RCC 7860 (cell line): ENCODE data around the gene MYO3B.
"Not testable (repeated sequence)": the region's sequence is repeated elsewhere in the genome, so short reads cannot be mapped to it uniquely, and the experiment has no call there.

ENCODE experiments used
- DNase-seq: peaks from one replicate; pipeline ENCODE4 v3.0.0-alpha.2; 2015; ENCODE audit warnings: low spot score
- FAIRE-seq: peaks from 2 replicates; lab custom pipeline; 2012; peaks lifted over from hg19 to GRCh38; lab: Jason Lieb, UNC

MYO3B gene

GRCh38 chr2:170408461-170409163 is 230.7 kb downstream of the MYO3B start:
- FAIRE-seq, result no peak
- DNase-seq, result no peak

GRCh38 chr2:170409164-170409535 is 231.2 kb downstream of the MYO3B start:
- DNase-seq (peak; percentile 22), FAIRE-seq (peak; percentile 26)

DNA sequence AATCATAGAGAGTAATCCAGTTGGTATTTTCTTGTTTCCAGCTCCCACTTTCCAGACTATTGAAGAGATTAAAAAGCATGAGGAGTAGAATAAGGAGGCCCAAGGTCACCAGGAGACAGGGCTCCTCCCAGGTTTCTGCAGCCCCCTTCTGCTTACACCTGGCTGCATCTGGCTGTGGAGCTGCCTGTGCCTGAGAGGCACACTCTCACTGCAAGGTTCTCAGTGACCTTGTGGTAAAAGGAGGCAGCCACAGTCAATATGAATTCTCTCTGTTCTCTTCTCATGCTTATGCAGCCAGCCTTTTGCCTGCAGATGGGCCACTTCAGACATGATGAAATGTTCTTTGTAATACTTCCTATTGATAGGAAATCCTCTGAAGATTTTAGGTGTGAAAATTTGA is 233.7 kb downstream of the MYO3B start:
- DNase-seq, result no peak
- no peak for FAIRE-seq

GRCh38 chr2:170420961-170421687 is 243.2 kb downstream of the MYO3B start:
- DNase-seq, result no peak
- no peak for FAIRE-seq

- DNase-seq, result no peak
- no peak for FAIRE-seq
Observed at GRCh38 chr2:170423919-170424318, 246.0 kb downstream of the MYO3B start.

DNA sequence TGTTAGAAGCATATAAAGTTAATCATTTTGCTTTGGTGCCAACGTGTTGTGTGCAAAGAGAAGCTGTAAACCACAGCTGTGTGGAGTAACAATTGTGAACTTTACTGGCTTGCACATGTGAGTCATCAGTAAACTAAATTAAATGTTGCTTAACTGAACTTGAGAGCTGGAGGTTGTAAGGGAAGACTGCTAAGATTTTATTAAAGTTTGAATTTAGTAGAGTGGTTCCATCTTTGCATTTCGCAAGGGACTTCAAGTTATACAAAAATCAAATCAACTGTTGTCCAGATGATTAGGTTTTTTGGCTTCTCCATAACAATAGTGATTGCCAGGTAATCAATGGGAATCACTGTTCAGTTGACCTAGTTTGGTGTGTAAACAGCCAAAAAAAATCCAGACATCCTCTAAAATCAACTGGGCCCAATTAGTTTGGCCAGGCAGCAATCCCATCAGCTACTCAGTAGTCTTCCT is 247.4 kb downstream of the MYO3B start:
- no peak for FAIRE-seq
- DNase-seq, result no peak

DNA sequence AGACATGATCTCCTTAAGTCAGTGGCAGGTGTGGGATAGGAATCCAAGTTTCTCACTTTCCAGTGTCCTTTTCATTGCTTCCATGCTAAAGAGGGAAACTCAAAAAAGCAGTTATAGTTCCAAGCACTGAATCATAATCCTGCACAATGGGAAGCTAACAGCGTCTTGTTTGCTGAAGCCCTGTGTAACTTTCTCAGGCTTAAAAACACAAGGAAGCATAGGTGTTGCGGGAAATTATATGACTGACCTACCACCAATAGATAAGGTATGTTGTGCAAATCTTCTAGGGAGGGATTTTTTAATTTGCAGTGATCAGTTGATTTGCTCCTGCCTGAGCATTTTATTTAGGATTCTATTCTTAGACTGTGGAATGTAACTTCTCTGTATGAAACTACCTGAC is 250.9 kb downstream of the MYO3B start:
- FAIRE-seq, result no peak
- DNase-seq, result no peak

DNA sequence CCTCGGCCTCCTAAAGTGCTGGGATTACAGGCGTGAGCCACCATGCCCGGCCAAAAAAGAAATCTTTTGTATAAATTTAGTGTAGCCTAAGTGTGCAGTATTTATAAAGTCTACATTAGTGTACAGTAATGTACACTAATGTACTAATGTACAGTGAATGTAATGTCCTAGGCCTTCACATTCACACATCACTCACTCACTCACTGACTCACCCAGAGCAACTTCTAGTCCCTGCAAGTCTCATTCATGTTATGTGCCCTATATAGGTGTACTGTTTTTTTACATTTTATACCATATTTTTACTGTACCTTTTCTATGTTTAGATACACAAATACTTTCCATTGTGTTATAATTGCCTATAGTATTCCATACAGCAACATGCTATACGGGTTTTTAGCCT is 254.9 kb downstream of the MYO3B start:
- FAIRE-seq, result no peak
- DNase-seq, result no peak

DNA sequence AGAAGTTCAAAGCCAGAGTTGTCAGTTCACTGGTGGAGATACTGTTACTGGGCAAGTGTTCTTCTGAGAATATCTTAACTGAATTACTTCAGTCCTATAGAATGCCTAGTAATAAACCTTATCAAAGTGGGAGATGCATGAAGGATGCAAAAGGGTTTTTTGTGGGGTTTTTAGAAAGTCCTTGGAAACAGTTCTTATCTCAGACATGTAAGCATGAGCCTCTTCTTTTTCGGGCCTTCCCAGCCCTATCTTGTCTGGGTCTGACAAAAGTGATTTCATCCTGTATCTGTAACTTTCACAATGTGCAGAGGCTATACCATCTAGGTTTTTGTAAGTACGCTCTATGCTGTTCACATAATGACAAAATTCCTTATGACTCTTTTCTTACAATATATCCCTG is 255.5 kb downstream of the MYO3B start:
- DNase-seq (no peak), FAIRE-seq (no peak)

DNA sequence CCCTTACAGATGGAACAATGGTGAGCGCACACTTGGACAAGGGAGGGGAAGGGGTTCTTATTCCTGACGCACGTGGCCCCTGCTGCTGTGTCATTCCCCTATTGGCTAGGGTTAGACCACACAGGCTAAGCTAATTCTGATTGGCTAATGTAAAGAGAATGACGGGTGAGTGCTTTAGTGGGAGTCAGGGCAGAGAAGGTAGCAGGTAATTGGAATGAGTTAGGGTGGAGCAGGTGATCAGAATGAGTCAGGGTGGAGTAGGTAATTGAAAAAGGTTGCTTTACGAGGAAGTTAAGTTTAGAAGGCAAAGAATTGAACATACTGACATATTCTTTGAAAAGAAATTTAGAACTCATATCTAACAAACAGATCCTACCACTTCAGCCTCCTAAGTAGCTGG is 256.4 kb downstream of the MYO3B start:
- FAIRE-seq, DNase-seq: not testable (repeated sequence)

GRCh38 chr2:170434900-170435621 is 257.1 kb downstream of the MYO3B start:
- no peak for FAIRE-seq

GRCh38 chr2:170436077-170436943 is 258.4 kb downstream of the MYO3B start:
- no peak for DNase-seq
- no peak for FAIRE-seq

More at GRCh38 chr2:170434900-170435621, 257.1 kb downstream of the MYO3B start:
- DNase-seq, result no peak

GRCh38 chr2:170446078-170446477 is 268.1 kb downstream of the MYO3B start:
- DNase-seq, result no peak
- no peak for FAIRE-seq

DNA sequence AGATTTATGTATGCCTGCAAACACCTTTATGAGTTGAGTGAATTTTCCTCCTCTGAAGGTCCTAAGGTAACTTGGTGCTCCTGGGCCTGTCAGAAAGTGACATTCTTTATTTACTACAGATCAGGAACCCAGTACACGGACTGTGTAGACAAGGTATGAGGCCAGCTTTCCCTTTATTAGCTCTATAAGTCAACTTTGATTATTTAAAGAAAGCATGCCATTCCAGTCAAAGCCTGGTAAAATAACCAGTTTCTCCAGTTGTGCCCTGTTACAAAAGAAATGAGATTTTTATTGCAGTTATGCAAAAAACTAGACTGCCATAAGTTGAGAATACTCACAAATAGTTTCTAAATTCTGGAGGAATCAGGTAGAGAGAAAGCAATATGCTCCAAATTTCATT is 271.1 kb downstream of the MYO3B start:
- FAIRE-seq (no peak), DNase-seq (no peak)

DNA sequence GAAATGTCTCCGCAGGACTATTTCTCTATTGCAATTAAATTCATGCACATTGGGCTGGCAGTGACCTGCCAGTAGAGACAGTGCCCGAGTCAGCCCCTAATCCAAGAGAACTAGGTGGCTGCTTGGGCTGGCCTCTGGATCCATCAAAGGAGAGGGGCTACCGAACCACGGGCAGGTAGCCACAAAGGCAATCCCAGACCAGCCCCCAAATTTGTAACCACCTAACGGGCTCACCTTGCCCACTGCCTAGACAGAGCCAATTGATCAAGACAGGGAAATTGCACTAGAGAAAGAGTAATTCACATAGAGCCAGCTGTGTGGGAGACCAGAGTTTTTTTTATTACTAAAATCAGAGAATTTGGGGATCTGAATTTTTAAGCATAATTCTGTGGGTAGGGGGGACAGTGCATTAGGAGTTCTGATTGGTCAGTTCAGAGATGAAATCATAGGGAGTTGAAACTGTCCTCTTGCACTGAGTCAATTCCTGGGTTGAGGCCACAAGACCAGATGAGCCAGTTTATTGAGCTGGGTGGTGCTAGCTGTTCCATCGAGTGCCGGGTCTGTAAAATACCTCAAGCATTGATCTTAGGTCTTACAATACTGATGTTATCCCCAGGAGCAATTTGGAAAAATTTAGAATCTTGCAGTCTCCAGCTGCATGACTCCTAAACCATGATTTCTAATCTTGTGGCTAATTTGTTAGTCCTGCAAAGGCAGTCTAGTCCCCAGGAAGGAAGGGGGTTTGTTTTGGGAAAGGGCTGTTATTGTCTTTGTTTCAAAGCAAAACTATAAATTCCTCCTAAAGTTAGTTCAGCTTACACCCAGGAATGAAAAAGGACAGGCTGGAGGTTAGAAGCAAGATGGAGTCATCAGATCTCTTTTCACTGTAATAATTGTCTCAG is 276.8 kb downstream of the MYO3B start:
- FAIRE-seq (no peak), DNase-seq (no peak)

DNA sequence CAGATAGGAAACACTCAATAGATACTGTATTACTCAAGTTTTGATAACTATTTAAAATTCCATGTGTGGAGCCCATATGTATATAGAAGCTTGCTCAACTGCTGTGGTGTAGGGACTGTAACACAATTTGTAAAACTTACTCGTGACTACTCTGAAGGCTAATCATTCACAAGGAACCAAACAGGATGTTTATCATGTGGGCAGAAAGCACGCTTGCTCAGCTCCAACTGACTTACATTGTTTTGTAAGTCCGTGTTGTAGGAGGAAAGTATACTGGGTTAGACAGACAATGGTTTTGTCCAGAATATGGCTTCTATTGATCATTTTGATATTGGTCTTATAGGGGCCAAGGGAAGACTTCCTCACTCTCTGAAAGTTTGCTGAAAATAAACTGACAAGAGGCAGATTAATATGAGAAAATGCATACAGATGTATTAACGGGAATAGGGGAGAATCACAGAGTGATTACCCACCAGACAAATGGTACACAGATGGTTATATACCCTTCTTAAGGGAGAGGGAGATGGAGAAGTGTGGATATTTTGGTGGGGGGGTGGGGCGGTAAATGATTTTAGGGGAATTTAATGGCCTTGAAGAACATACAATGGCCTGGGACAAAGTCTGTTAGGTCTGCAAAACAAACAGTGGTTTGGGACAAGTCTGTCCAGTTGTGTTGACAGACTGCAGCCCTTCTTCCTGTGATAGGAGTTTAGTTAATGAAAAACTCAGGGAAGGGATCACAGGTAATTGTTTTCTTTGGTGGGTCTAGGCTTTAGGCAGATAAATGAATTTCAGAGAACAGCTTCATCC is 277.9 kb downstream of the MYO3B start:
- no peak for FAIRE-seq

GRCh38 chr2:170456914-170457313 is 279.0 kb downstream of the MYO3B start:
- FAIRE-seq, result no peak
- no peak for DNase-seq

More for the DNA sequence above, 277.9 kb downstream of the MYO3B start:
- no peak for DNase-seq

DNA sequence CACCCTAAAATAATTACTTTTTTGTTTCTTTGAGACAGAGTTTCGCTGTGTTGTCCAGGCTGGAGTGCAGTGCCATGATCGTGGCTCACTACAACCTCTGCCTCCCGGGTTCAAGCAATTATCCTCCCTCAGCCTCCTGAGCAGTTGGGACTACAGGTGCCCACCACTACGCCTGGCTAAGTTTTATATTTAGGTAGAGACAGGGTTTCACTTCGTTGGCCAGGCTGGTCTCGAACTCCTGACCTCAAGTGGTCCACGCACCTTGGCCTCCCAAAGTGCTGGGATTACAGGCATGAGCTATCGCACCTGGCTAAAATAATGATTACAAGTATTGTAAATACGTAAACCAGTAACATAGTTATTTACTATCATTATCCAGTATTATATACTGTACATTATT is 279.8 kb downstream of the MYO3B start:
- DNase-seq (no peak), FAIRE-seq (no peak)

- FAIRE-seq (no peak), DNase-seq (no peak)
Observed at GRCh38 chr2:170461889-170462288, 283.9 kb downstream of the MYO3B start.
